Gastroesophageal sphincter (tissue), 4 donors: ENCODE results near the gene TSPAN9. TPM values are rescaled to one million over a fixed set of nuclear protein-coding genes. Genes with fewer than 3 reads are reported as not detected.

ENCODE experiments used
- ATAC-seq: fragments of 150-250 bp; one replicate; pipeline ENCODE4 v1.9.1; 2016; ENCODE audit warnings: mild to moderate bottlenecking, moderate library complexity
- H3K27ac ChIP-seq, 4 donors: fragments of 200-600 bp; sonication (generic) in 3 of 4; 1 replicate in 3 of 4; 2 replicates in 1 of 4; pipeline ENCODE4 v1.5.1; 2016 to 2019
- H3K27me3 ChIP-seq: fragments of 200-600 bp; sonication (generic); one replicate; pipeline ENCODE4 v1.5.1; 2019
- H3K36me3 ChIP-seq, 2 donors: fragments of 200-600 bp; sonication (generic); one replicate each; pipeline ENCODE4 v1.5.1; 2019; ENCODE audit warnings: control low read depth in 1 of 2
- H3K4me1 ChIP-seq, 3 donors: fragments of 200-600 bp; sonication (generic); 1 replicate in 2 of 3; 2 replicates in 1 of 3; pipeline ENCODE4 v1.5.1; 2016 to 2019; ENCODE audit warnings: control low read depth in 2 of 3
- H3K4me3 ChIP-seq, 2 donors: fragments of 200-600 bp; sonication (generic); one replicate each; pipeline ENCODE4 v1.5.1; 2019; ENCODE audit warnings: mild to moderate bottlenecking in 1 of 2, moderate library complexity in 1 of 2
- H3K9me3 ChIP-seq, 3 donors: fragments of 200-600 bp; sonication (generic); one replicate each; pipeline ENCODE4 v1.5.1; 2017 to 2019; ENCODE audit warnings: control low read depth in 2 of 3
- CTCF ChIP-seq, 4 experiments: fragments of 200-600 bp in 2 of 4; fragments of 450-650 bp in 2 of 4; sonication (generic) in 1 of 4; IDR thresholded peaks; one replicate each; pipeline ENCODE4 v1.5.1; 2017 to 2019; ENCODE audit warnings: antibody characterized with exemption in 4 of 4, mild to moderate bottlenecking in 2 of 4, moderate library complexity in 2 of 4
- EP300 ChIP-seq: sonication (generic); formaldehyde crosslinking; IDR thresholded peaks from one replicate; pipeline ENCODE4 v1.6.1; 2017; ENCODE audit warnings: antibody characterized with exemption, mild to moderate bottlenecking
- POLR2A ChIP-seq, 2 donors: fragments of 450-650 bp; IDR thresholded peaks; one replicate each; pipeline ENCODE4 v1.6.1; 2017; ENCODE audit warnings: antibody characterized with exemption in 2 of 2, mild to moderate bottlenecking in 2 of 2, moderate library complexity in 1 of 2
- POLR2AphosphoS5 ChIP-seq: sonication (generic); formaldehyde crosslinking; IDR thresholded peaks from one replicate; pipeline ENCODE4 v1.6.1; 2017; ENCODE audit warnings: antibody characterized with exemption
- WGBS, 2 donors: methylation state at CpG; one replicate each; pipeline ENCODE4 v1.1.5; 2018; ENCODE audit warnings: low coverage in 1 of 2; 5-methylcytosine and 5-hydroxymethylcytosine counted together
- total RNA-seq, 4 donors: library from RNA; depleted of rRNA; stranded (reverse); fragments of >200 nt; gene quantifications; one replicate each; pipeline ENCODE4 v1.1.0, GENCODE V29; 2016

TSPAN9 gene
- total RNA-seq, 4 donors from 2014 or later, result 19.5 to 30.2 (median 26.0) TPM

GRCh38 chr12:3329361-3329760 is 252.2 kb downstream of the TSPAN9 start:
- no peak overlapping the region for H3K27ac ChIP-seq
- no peak overlapping the region for H3K4me3 ChIP-seq
- H3K4me1 ChIP-seq, result no peaks in the 10 kb centered on the region
- no peaks in the 10 kb centered on the region for H3K27me3 ChIP-seq
- WGBS, 2 donors, result 80% methylated on average over 5 of the region's 6 CpGs; no CpG with 5 or more reads in 1 of the 2 donors
- H3K36me3 ChIP-seq, result no peaks in the 10 kb centered on the region
- no peaks in the 10 kb centered on the region for H3K9me3 ChIP-seq
- no peak for ATAC-seq
- TF ChIP-seq POLR2AphosphoS5, result no peak
- no peak for TF ChIP-seq EP300
- TF ChIP-seq POLR2A (IDR thresholded peaks at IDR 0.05), result no peak
- no peak for TF ChIP-seq CTCF (IDR thresholded peaks at IDR 0.05)

GRCh38 chr12:3330976-3331510 is 253.9 kb downstream of the TSPAN9 start:
- no peaks in the 10 kb centered on the region for H3K36me3 ChIP-seq
- TF ChIP-seq POLR2A (IDR thresholded peaks at IDR 0.05) (no peak), EP300 (no peak), POLR2AphosphoS5 (no peak), CTCF (IDR thresholded peaks at IDR 0.05) (no peak)
- H3K4me1 ChIP-seq, result no peaks in the 10 kb centered on the region
- H3K27ac ChIP-seq, result no peak overlapping the region
- H3K9me3 ChIP-seq, result no peaks in the 10 kb centered on the region
- H3K27me3 ChIP-seq, result no peaks in the 10 kb centered on the region
- ATAC-seq, result no peak
- WGBS, 2 donors, result 81 to 84% methylated on average over 2 to 3 of the region's 7 CpGs
- H3K4me3 ChIP-seq, result no peak overlapping the region

GRCh38 chr12:3332188-3332587 is 255.0 kb downstream of the TSPAN9 start:
- TF ChIP-seq CTCF (IDR thresholded peaks at IDR 0.05) (no peak), POLR2A (IDR thresholded peaks at IDR 0.05) (no peak), EP300 (no peak), POLR2AphosphoS5 (no peak)
- ATAC-seq, result no peak
- 60 to 70% methylated on average over 3 of the region's 3 CpGs for WGBS, 2 donors

GRCh38 chr12:3333583-3333982 is 256.4 kb downstream of the TSPAN9 start:
- no peak overlapping the region for H3K4me3 ChIP-seq
- no peaks in the 10 kb centered on the region for H3K4me1 ChIP-seq
- no peaks in the 10 kb centered on the region for H3K9me3 ChIP-seq
- WGBS, 2 donors, result 10% methylated on average over 2 of the region's 10 CpGs; no CpG with 5 or more reads in 1 of the 2 donors
- no peak for ATAC-seq
- no peaks in the 10 kb centered on the region for H3K27me3 ChIP-seq
- H3K36me3 ChIP-seq, result no peaks in the 10 kb centered on the region
- TF ChIP-seq POLR2A (IDR thresholded peaks at IDR 0.05) (no peak), EP300 (no peak), POLR2AphosphoS5 (no peak), CTCF (IDR thresholded peaks at IDR 0.05) (no peak)
- no peak overlapping the region for H3K27ac ChIP-seq

More at GRCh38 chr12:3332188-3332587, 255.0 kb downstream of the TSPAN9 start:
- H3K36me3 ChIP-seq, result no peaks in the 10 kb centered on the region
- H3K4me3 ChIP-seq, result no peak overlapping the region
- H3K9me3 ChIP-seq, result no peaks in the 10 kb centered on the region
- no peaks in the 10 kb centered on the region for H3K27me3 ChIP-seq
- H3K27ac ChIP-seq, result no peak overlapping the region
- no peaks in the 10 kb centered on the region for H3K4me1 ChIP-seq

- Histone ChIP-seq H3K36me3 (no peaks in the 10 kb centered on the region), H3K27ac (no peak overlapping the region), H3K27me3 (no peaks in the 10 kb centered on the region), H3K9me3 (no peaks in the 10 kb centered on the region), H3K4me3 (no peak overlapping the region), H3K4me1 (no peaks in the 10 kb centered on the region)
- 68 to 79% methylated on average over 4 to 6 of the region's 9 CpGs for WGBS, 2 donors
- ATAC-seq, result no peak
- no peak for TF ChIP-seq CTCF (IDR thresholded peaks at IDR 0.05)
- TF ChIP-seq POLR2A (IDR thresholded peaks at IDR 0.05), result no peak
- no peak for TF ChIP-seq EP300
- no peak for TF ChIP-seq POLR2AphosphoS5
These were observed 256.8 kb downstream of the TSPAN9 start for GRCh38 chr12:3333991-3334391.
